Liver (tissue), 9 donors: Measurements from ENCODE around the gene ELAVL1. TPM values are rescaled to one million over a fixed set of nuclear protein-coding genes. Genes with fewer than 3 reads are reported as not detected.

Experiments
- DNase-seq: peaks from one replicate; pipeline ENCODE4 v3.0.0-alpha.2; 2017; ENCODE audit warnings: low spot score
- H3K27ac ChIP-seq, 2 donors: one replicate each; pipeline ENCODE4 v1.7.0; 2013; ENCODE audit warnings: inconsistent platforms in 2 of 2, low read length in 2 of 2, control low read depth in 1 of 2, low read depth in 1 of 2, mild to moderate bottlenecking in 1 of 2
- H3K27me3 ChIP-seq, 4 donors: one replicate each; pipeline versions ENCODE4 v1.6.1 to v1.7.0; 2013; ENCODE audit warnings: low read length in 3 of 4, inconsistent platforms in 1 of 4, mild to moderate bottlenecking in 1 of 4, moderate library complexity in 1 of 4; ENCODE audit not compliant: control insufficient read depth in 4 of 4, insufficient read depth in 4 of 4
- H3K36me3 ChIP-seq, 4 donors: one replicate each; pipeline versions ENCODE4 v1.6.1 to v1.7.0; 2013; ENCODE audit warnings: low read length in 3 of 4, mild to moderate bottlenecking in 3 of 4, low read depth in 1 of 4, moderate library complexity in 1 of 4; ENCODE audit not compliant: control insufficient read depth in 4 of 4, insufficient read depth in 3 of 4
- H3K4me1 ChIP-seq, 4 donors: one replicate each; pipeline versions ENCODE4 v1.6.1 to v1.7.0; 2013; ENCODE audit warnings: low read length in 3 of 4, mild to moderate bottlenecking in 3 of 4, moderate library complexity in 1 of 4; ENCODE audit not compliant: control insufficient read depth in 4 of 4, insufficient read depth in 4 of 4
- H3K4me3 ChIP-seq, 3 donors: one replicate each; pipeline versions ENCODE4 v1.6.1 to v1.7.0; 2013; ENCODE audit warnings: low read length in 3 of 3, control low read depth in 1 of 3, low read depth in 1 of 3, mild to moderate bottlenecking in 1 of 3
- H3K9ac ChIP-seq, 2 donors: one replicate each; pipeline ENCODE4 v1.7.0; 2013; ENCODE audit warnings: low read length in 2 of 2, mild to moderate bottlenecking in 2 of 2, moderate library complexity in 2 of 2, control low read depth in 1 of 2, low read depth in 1 of 2
- H3K9me3 ChIP-seq, 4 donors: one replicate each; pipeline versions ENCODE4 v1.6.1 to v1.7.0; 2013; ENCODE audit warnings: low read length in 3 of 4; ENCODE audit not compliant: control insufficient read depth in 4 of 4
- EGR1 ChIP-seq, 2 donors: IDR thresholded peaks; 2 replicates each; pipeline ENCODE4 v1.6.1; 2016 to 2018; ENCODE audit warnings: antibody characterized with exemption in 2 of 2, low read depth in 2 of 2
- FOXA1 ChIP-seq: IDR thresholded peaks from 2 replicates; pipeline ENCODE4 v1.6.1; 2016; ENCODE audit warnings: antibody characterized with exemption
- FOXA2 ChIP-seq: IDR thresholded peaks from 2 replicates; pipeline ENCODE4 v1.6.1; 2016; ENCODE audit warnings: antibody characterized with exemption
- GABPA ChIP-seq, 2 donors: IDR thresholded peaks in 1 of 2; conservative IDR thresholded peaks in 1 of 2; 2 replicates each; pipeline ENCODE4 v1.6.1; 2016; ENCODE audit warnings: antibody characterized with exemption in 2 of 2, mild to moderate bottlenecking in 1 of 2, moderate library complexity in 1 of 2
- HNF4A ChIP-seq, 2 donors: conservative IDR thresholded peaks; 2 replicates each; pipeline ENCODE4 v1.6.1; 2016; ENCODE audit warnings: antibody characterized with exemption in 2 of 2, mild to moderate bottlenecking in 2 of 2
- HNF4G ChIP-seq: IDR thresholded peaks from 2 replicates; pipeline ENCODE4 v1.6.1; 2016; ENCODE audit warnings: antibody characterized with exemption
- JUND ChIP-seq, 2 donors: IDR thresholded peaks; 2 replicates each; pipeline ENCODE4 v1.6.1; 2016; ENCODE audit warnings: antibody characterized with exemption in 2 of 2
- NR2F2 ChIP-seq: IDR thresholded peaks from 2 replicates; pipeline ENCODE4 v1.6.1; 2016; ENCODE audit warnings: antibody characterized with exemption
- RAD21 ChIP-seq, 2 donors: IDR thresholded peaks; 2 replicates each; pipeline ENCODE4 v1.6.1; 2016; ENCODE audit warnings: antibody characterized with exemption in 2 of 2, mild to moderate bottlenecking in 2 of 2
- RXRA ChIP-seq, 2 donors: IDR thresholded peaks; 2 replicates each; pipeline ENCODE4 v1.6.1; 2017 to 2018; ENCODE audit warnings: antibody characterized with exemption in 2 of 2, mild to moderate bottlenecking in 1 of 2
- SP1 ChIP-seq: IDR thresholded peaks from 2 replicates; pipeline ENCODE4 v1.6.1; 2018; ENCODE audit warnings: antibody characterized with exemption, mild to moderate bottlenecking
- TAF1 ChIP-seq: conservative IDR thresholded peaks from 2 replicates; pipeline ENCODE4 v1.6.1; 2016; ENCODE audit warnings: antibody characterized with exemption, mild to moderate bottlenecking
- YY1 ChIP-seq: IDR thresholded peaks from 2 replicates; pipeline ENCODE4 v1.6.1; 2016; ENCODE audit warnings: antibody characterized with exemption, mild to moderate bottlenecking
- WGBS: extraction: QIAGEN DNeasy Blood & Tissue Kit; methylation state at CpG from one replicate; pipeline ENCODE4 v1.1.7; 2013; 5-methylcytosine and 5-hydroxymethylcytosine counted together
- polyA plus RNA-seq, 2 donors: library from polyadenylated mRNA; stranded (reverse) in 1 of 2; unstranded in 1 of 2; fragments of 200-250 nt in 1 of 2; fragments of >200 nt in 1 of 2; fragmentation: Nextera tagmentation in 1 of 2; extraction: Ambion mirVana in 1 of 2; gene quantifications; one replicate each; pipeline versions ENCODE4 v1.2.1 to v1.2.3, GENCODE V29; 2013 to 2015
- total RNA-seq, 2 donors: library from RNA; depleted of rRNA; stranded (reverse); fragments of >200 nt; gene quantifications; one replicate each; pipeline ENCODE4 v1.2.3, GENCODE V29; 2014
- TF ChIP-seq, protein P1 (sequence below): IDR thresholded peaks from 2 replicates; pipeline ENCODE4 v1.6.1; 2016; ENCODE audit warnings: antibody characterized with exemption
- TF ChIP-seq, protein P2 (sequence below): fragments of 150-350 bp; IDR thresholded peaks from 2 replicates; pipeline ENCODE4 v1.5.1; 2017; ENCODE audit warnings: improper control_type of control experiment, low read depth, low read length; ENCODE audit not compliant: missing input control
- TF ChIP-seq, protein P3 (sequence below): IDR thresholded peaks from 2 replicates; pipeline ENCODE4 v1.6.1; 2016; ENCODE audit warnings: antibody characterized with exemption
- TF ChIP-seq, protein P4 (sequence below): IDR thresholded peaks from 2 replicates; pipeline ENCODE4 v1.6.1; 2016; ENCODE audit warnings: antibody characterized with exemption, mild to moderate bottlenecking
- TF ChIP-seq, protein P5 (sequence below): IDR thresholded peaks from 2 replicates; pipeline ENCODE4 v1.6.1; 2016; ENCODE audit warnings: antibody characterized with exemption
- donor health status: healthy.
- donor health status: healthy.
- donor health status: healthy.
- donor health status: healthy.
- donor health status: healthy.

ELAVL1 gene
- total and polyA plus RNA-seq, 4 donors: 14.4 to 33.7 (median 19.1) TPM

DNA sequence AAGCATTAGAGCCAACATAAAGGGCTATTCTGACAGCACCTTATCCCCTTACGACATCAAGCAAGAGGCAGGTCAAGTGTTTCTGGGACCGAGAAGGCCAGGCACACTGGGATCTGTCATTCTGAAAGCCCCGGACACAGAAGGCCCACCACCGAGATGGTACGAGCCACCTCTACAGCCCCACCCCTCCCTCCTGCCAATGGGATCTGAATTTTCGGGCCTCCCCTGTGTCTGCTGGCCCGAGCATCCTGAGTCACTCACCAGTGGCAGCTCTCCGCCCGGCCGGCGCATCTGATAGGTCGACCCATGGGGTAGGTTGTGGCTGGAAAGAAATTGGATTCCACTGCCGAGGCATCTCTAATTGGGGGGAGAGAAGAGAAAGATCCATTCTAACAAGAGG lies 64.6 kb downstream of the ELAVL1 start:
- Histone ChIP-seq H3K9ac (no peak overlapping the region), H3K27ac (no peak overlapping the region), H3K27me3 (no peaks in the 10 kb centered on the region), H3K4me1 (peaks cover 3 to 27% (median 11%) of the 10 kb centered on the region in 4 donors), H3K9me3 (no peaks in the 10 kb centered on the region), H3K4me3 (no peak overlapping the region), H3K36me3 (peaks cover 8 to 27% (median 10%) of the 10 kb centered on the region in 4 donors)
- no peak for DNase-seq
- 95% methylated on average over 13 of the region's 13 CpGs for WGBS
- TF ChIP-seq RAD21 (IDR thresholded peaks at IDR 0.05) (no peak), NR2F2 (no peak), FOXA2 (no peak), RXRA (IDR thresholded peaks at IDR 0.05) (no peak), JUND (IDR thresholded peaks at IDR 0.05) (no peak), HNF4G (no peak), YY1 (no peak), SP1 (no peak), EGR1 (IDR thresholded peaks at IDR 0.05; ENCODE audit: low read depth in 2 of 2) (no peak), FOXA1 (no peak), TAF1 (no peak), HNF4A (conservative IDR thresholded peaks at IDR 0.05) (no peak), GABPA (IDR thresholded peaks at IDR 0.05 in 1 of 2, conservative IDR thresholded peaks at IDR 0.05 in 1 of 2) (no peak)
- TF ChIP-seq, protein P1, sequence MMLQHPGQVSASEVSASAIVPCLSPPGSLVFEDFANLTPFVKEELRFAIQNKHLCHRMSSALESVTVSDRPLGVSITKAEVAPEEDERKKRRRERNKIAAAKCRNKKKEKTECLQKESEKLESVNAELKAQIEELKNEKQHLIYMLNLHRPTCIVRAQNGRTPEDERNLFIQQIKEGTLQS: no peak
- TF ChIP-seq, protein P2, sequence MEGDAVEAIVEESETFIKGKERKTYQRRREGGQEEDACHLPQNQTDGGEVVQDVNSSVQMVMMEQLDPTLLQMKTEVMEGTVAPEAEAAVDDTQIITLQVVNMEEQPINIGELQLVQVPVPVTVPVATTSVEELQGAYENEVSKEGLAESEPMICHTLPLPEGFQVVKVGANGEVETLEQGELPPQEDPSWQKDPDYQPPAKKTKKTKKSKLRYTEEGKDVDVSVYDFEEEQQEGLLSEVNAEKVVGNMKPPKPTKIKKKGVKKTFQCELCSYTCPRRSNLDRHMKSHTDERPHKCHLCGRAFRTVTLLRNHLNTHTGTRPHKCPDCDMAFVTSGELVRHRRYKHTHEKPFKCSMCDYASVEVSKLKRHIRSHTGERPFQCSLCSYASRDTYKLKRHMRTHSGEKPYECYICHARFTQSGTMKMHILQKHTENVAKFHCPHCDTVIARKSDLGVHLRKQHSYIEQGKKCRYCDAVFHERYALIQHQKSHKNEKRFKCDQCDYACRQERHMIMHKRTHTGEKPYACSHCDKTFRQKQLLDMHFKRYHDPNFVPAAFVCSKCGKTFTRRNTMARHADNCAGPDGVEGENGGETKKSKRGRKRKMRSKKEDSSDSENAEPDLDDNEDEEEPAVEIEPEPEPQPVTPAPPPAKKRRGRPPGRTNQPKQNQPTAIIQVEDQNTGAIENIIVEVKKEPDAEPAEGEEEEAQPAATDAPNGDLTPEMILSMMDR: no peak
- TF ChIP-seq, protein P3, sequence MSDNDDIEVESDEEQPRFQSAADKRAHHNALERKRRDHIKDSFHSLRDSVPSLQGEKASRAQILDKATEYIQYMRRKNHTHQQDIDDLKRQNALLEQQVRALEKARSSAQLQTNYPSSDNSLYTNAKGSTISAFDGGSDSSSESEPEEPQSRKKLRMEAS: no peak
- TF ChIP-seq, protein P4, sequence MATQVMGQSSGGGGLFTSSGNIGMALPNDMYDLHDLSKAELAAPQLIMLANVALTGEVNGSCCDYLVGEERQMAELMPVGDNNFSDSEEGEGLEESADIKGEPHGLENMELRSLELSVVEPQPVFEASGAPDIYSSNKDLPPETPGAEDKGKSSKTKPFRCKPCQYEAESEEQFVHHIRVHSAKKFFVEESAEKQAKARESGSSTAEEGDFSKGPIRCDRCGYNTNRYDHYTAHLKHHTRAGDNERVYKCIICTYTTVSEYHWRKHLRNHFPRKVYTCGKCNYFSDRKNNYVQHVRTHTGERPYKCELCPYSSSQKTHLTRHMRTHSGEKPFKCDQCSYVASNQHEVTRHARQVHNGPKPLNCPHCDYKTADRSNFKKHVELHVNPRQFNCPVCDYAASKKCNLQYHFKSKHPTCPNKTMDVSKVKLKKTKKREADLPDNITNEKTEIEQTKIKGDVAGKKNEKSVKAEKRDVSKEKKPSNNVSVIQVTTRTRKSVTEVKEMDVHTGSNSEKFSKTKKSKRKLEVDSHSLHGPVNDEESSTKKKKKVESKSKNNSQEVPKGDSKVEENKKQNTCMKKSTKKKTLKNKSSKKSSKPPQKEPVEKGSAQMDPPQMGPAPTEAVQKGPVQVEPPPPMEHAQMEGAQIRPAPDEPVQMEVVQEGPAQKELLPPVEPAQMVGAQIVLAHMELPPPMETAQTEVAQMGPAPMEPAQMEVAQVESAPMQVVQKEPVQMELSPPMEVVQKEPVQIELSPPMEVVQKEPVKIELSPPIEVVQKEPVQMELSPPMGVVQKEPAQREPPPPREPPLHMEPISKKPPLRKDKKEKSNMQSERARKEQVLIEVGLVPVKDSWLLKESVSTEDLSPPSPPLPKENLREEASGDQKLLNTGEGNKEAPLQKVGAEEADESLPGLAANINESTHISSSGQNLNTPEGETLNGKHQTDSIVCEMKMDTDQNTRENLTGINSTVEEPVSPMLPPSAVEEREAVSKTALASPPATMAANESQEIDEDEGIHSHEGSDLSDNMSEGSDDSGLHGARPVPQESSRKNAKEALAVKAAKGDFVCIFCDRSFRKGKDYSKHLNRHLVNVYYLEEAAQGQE: no peak
- TF ChIP-seq, protein P5, sequence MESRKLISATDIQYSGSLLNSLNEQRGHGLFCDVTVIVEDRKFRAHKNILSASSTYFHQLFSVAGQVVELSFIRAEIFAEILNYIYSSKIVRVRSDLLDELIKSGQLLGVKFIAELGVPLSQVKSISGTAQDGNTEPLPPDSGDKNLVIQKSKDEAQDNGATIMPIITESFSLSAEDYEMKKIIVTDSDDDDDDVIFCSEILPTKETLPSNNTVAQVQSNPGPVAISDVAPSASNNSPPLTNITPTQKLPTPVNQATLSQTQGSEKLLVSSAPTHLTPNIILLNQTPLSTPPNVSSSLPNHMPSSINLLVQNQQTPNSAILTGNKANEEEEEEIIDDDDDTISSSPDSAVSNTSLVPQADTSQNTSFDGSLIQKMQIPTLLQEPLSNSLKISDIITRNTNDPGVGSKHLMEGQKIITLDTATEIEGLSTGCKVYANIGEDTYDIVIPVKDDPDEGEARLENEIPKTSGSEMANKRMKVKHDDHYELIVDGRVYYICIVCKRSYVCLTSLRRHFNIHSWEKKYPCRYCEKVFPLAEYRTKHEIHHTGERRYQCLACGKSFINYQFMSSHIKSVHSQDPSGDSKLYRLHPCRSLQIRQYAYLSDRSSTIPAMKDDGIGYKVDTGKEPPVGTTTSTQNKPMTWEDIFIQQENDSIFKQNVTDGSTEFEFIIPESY: no peak
